Stimulated activated CD4-positive, alpha-beta T cell treated with anti-CD3 and anti-CD28 coated beads, Interleukin-4, amount 100 ng/mL, for 1 hour (primary cell): ENCODE data around the gene FRS2.

Experiments used
- DNase-seq: peaks from one replicate; pipeline ENCODE4 v3.0.0-alpha.2; 2020

The FRS2 gene

DNA sequence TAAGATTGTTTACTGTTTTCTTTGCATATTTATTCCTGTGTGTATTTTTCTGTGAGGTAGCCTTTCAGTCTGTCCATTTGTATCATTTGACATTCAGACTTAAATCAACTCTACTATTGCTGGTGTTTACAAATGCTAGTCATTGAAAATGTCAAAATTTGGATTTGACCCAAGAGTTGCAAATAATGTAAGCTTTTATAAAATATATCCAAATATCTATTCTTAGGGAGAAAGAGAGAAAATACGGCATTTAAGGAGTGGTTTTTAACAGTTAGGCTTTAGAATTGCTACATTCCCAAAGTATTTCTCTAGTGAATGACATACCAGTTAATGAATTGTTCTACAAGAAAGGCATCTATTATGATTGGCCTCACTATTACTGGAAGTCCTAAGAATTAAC lies 37.9 kb downstream of the FRS2 start:
- no peak for DNase-seq

DNA sequence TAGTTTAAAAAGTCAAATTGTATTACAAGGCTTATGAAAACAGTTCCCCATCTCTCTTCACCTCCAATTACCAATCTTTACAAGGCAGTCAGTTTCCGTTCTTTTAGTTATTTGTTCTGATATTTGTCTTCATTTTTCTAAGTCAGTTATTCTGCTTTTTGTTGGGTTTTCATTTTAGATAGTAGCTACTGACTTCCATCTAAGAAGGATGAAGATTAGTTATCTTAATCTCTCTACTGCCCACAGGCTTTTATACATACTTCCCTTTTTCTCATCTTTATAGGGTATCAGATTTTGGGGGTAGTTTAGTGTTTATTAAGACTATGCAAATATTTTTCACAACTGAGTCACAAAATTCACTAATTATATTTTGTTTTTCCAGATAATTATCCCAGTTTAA lies 38.4 kb downstream of the FRS2 start:
- no peak for DNase-seq

DNA sequence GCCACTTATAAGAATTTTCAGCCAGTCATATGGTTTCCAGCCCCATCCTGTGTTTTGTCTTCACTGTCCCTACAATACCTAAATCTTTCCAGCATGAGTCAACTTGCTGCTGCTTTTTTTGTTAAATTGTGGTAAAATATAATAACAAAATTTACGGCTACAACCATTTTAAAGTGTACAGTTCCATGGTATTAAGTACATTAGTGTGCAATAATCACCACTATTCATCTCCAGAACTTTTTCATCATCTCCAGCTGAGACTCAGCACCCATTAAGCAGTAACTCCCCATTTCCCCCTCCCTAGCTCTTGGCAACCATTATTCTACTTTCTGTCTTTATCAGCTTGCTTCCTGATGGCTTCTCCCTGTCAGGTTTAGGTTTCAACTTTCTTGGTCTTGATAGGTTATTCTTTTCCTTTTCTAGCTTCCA lies 39.1 kb downstream of the FRS2 start:
- no peak for DNase-seq

DNA sequence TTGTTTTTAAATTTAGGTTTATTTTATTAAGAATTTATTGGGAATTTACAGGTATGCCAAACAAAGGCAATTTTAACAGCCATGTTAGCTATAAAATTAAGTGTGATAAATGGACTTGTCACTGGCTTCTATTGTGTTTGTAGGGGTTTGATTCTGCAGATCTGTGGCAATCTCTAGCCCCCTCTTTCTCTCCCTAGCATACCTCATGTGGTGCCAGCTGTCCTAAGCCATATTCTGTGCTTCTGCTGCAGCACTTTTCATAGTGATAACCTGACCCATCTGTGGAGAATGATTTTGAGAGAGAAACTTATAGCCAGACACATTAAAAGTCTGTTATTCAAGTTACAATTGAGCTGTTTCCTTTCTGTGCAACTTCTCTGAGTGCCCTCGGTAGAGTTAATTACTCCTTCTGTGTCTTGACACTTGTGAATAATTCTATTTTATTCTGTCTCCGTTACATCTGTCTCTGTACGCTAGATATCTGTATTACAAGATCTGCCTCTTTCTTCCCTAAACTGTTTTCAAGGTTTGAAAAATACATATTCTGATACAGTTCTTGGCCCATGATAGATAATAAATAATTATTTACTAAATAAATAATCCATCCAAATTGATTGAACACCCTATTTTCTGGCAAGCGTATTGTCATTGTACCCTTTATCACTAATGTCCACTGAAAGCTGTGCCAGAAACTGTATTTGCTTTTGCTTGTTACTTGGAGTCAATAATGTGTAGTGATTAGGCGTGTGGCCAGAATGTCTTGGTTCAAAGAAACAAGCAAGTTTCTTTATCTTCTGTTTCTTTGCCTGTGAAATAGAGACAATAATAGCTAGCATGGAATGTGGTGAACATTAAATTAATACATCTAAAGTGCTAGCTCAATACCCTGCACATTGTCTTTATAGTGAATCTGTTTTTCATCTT lies 40.0 kb downstream of the FRS2 start:
- no peak for DNase-seq

DNA sequence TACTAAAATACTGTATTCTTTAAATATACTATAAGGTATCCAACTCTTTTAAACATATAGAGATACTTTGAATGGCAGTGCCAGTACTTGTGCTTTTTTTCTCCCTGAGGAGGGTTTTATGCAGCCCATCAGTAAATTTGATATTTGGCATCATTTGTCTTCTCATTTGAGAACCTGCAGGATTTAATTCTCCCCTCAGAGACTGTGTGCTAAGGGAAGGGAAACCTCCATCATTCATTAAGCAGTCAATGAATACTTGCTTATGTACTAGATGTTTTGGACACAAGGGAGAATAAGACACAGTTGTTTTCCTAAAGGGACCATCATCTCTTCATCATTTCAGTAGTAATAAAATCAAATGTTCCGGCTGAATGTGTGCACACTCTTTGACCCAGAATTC lies 40.8 kb downstream of the FRS2 start:
- no peak for DNase-seq

DNA sequence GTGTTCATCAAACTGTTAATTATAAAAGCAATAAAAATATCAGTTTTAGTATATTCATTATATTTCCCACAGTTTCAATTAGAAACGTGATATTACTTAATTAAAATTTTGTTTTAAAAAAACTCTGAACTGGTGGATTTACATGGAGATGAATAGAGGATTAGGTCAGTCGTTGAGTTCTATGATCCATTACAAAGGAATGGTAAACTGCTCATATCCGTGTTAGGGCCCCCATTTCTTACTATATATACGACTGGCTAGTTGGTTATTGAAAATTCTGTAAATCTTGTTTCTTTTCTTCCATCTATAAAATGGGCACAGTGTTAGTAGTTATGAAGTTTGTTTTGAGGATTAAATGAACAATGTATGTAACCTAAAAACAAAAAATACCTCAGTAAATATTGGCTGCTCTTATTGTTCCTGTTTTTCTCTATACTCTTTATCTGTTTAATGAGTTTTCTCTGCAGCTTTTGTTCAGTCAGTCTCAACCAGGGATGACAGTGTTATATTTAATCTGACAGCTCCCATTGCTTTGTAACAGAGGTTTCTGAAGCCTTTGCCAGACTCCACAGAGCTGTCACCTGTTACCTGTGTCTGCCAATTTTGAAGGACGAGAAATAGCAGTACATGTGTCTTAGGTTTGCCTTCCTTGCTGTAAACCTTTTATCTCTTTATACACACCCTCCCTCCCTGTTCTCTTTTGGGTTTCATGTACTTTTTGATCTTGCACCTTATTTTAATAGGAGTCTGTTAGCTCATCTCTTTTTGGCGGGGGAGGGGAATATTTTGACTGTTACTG lies 41.5 kb downstream of the FRS2 start:
- no peak for DNase-seq

DNA sequence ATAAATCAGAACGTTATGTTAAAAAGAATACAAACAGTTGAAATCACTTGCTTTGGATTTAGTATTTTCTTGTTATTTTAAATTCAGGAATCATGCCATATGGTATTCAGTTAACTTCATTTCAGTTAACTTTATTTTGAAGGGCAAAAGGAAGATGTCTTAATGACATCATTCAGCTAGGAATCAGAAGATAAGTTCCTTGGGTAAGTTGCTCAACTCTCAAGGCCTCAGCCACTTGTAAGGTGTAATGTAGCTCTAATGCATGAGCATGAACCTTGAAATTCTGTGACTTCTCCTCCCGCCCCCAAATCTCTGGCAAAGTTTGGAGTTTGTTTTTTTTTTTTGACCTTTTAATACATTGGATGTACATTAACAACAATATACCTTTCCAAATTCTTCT lies 42.6 kb downstream of the FRS2 start:
- no peak for DNase-seq

DNA sequence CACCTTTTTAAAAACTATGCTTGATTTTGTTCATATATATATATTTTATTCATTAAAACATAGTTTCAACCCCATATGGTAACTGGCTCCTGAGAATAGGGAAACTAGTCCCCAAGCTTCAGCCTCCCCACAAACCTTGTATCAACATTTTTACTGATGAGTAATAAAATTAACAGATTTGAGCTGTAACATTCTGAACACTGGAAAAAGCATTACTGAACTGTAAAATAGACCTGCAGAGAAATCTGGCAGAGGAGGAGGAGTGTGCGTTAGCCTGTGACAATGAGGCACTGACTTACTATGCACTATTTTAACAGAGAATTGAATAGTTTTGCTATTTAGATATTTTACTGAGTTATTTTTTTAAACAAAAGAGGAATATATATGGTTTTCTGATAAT lies 43.1 kb downstream of the FRS2 start:
- DNase-seq, result no peak

DNA sequence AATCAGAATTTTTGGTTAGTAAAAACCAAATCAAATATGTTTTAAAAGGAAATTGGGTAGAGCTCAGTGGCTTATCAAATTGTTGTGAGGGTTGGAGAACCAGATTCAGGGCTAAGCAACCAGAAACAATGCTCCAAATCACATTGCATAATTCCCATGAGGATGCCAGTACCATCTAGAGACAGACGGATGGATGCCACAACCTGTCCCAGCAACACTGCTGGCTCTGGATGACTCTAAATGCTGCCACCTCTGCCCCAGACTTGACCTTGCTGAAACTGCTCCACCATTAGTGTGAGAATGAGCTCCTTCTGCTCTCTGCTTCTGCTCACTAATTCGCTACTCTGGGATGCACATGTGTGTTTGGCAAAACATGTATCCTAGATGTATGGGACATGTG lies 43.9 kb downstream of the FRS2 start:
- no peak for DNase-seq

DNA sequence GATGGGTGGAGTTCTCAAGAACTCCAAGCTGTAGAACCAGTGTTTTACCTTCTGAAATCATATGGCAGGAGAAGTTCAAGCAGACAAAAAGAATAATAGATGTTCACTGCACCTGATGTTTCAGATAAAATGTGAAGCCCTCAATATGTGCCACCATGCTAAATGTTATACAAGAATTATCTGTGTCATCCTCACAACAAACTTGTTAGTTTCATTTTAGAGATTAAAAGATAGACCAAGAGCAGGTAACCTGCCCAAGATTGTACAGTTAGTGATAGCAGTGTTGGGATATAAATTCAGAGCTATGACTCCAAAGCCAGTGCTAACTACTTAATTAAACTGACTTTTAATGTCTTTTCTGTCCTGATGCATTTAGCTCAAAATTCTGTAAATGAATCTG lies 44.7 kb downstream of the FRS2 start:
- no peak for DNase-seq

DNA sequence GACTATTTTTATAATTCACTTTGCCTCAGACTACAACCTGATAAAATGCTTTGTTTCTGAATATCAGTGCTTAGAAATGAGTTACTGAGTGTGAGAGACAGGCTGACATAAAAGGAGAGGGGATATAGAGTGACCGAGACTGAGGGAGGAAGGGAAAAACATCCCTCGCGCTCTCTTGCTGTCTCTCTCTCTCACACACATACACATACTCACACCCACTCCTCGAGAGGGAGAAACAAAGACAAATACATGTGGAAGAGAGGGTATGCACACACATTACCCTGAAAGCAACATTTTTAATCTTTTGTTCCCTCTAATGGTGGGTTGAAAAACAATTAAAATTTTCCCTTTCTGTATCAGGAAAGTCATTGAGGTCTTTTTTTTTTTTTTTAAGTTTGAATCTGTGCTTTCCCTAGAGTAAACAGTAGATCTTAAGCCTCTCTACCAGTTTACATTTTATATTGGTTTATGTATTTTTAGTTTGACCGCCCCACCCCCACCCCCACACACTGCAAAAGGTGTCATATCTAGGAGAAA lies 45.3 kb downstream of the FRS2 start:
- no peak for DNase-seq

DNA sequence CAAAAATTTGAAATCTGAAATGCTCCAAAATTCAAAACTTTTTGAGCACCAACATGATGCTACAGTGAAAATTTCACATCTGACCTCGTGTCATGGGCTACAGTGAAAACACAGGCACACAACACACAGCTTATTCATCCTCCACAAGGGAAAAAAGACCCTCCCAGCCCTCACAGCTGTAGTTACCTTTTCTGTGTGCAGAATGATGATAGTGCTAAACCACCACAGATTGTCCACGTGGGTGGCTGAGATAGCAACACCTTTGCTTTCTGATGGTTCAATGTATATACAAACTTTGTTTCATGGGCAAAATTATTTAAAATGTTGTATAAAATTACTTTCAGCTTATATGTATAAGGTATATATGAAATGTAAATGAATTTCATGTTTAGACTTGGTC lies 46.8 kb downstream of the FRS2 start:
- no peak for DNase-seq

DNA sequence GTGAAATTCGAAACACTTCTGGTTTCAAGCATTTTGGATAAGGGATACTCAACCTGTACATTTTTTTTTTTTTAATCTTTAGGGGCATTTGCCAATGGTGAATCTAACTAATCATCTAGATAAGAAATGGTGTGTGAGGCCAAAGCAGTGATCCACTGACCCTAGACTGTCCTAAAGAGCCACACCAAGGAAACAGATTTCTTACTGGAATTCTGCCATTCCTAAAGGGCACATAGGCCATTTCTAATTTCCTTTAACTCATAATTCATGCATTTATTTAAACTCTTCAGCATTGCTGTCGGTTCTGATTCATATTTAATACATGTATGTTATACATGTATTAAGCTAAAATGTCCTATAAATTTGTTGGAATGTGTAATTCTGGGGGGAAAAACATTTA lies 47.2 kb downstream of the FRS2 start:
- DNase-seq, result no peak

DNA sequence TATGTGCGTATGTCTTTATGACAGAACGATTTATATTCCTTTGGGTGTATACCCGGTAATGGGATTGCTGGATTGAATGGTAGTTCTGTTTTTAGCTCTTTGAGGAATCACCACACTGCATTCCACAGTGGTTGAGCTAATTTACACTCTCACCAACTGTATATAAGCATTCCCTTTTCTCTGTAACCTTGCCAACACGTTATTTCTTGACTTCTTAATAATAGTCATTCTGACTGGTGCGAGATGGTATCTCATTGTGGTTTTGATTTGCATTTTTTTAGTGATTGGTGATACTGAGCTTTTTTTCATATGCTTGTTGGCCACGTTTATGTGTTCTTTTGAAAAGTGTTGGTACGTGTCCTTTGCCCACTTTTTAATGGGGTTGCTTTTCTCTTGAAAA lies 49.7 kb downstream of the FRS2 start:
- no peak for DNase-seq

DNA sequence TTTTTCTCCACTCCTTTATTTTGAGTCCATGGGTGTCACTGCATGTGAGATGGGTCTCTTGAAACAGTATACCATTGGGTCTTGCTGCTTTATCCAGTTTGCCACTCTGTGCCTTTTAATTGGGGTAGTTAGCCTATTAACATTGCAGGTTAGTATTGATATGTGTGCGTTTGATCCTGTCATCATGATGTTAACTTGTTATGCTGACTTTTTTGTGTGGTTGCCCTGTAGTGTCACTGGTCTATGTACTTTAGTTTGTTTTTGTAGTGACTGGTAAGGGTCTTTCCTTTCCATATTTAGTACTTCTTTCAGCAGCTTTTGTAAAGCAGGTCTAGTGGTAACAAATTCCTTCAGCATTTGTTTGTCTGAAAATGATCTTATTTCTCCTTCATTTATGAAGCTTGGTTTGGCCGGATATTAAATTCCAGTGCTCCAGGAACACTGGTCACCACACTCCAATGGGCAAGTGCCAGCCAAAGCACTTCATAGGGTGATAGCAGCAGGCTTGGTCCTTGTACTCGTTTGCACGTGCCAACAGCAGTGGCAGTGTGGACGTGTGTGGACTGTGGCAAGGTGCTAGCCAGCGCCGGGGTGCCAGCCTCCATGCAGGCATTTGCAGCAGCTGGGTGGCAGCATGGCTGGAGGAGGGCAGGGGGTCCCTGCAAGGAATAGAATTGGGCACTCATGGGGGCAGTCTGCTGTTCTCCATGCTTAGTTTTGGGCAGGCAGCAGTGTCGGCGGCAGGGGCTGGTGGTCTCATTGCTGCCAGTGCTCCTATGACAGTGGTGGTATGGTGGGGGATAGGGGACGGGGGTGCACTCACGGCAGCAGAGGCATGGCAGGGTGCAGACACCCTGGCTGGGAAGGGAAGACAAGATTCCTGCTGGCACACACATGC lies 53.5 kb downstream of the FRS2 start:
- no peak for DNase-seq

DNA sequence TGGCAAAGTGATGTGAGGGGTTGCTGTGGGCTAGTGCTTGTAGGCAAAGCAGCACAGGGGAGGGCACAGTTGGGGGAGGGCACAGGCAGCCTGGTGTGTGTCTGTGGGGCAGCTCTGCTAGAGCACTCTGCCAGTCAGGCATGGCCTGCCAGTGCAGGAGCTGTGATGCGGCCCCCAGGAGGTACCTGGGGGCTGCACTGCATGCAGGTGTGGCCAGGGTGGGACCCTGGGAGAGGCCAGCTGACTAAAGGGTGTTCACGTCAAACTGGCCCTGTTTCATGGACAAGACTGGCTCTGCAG lies 54.1 kb downstream of the FRS2 start:
- no peak for DNase-seq

DNA sequence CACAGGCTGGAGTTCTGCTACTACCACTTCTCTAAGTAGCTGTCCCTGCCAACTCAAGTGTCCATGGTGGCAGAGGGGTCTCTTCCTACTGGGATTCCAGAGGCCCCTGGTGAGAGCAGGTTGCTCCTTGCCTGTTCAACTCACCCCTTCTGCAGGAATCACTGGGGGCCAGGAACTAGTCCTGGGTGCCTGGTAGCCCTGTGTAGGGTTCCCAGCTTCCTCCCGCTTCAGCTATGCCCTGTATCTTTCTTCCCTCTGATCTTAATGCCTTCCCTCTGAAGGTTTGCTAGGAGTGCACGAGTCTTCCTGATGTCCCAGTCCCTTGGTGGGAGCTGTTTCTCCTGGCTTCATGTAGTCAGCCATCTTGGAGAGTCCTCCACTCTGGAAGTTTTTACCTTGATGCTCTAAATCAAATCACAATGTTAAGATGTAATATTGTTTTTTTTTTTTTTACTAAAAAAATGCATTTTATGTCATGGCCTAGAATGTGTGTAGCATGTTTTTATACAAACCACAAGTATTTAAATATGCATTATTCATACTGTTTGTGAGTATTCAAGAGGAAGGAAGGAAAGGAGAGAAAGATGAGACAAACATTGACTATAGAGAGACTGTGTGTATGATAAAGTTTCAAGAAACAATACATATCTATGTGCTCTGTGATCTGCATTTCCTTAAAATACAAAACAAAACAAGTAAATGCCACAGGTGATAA lies 54.7 kb downstream of the FRS2 start:
- no peak for DNase-seq

DNA sequence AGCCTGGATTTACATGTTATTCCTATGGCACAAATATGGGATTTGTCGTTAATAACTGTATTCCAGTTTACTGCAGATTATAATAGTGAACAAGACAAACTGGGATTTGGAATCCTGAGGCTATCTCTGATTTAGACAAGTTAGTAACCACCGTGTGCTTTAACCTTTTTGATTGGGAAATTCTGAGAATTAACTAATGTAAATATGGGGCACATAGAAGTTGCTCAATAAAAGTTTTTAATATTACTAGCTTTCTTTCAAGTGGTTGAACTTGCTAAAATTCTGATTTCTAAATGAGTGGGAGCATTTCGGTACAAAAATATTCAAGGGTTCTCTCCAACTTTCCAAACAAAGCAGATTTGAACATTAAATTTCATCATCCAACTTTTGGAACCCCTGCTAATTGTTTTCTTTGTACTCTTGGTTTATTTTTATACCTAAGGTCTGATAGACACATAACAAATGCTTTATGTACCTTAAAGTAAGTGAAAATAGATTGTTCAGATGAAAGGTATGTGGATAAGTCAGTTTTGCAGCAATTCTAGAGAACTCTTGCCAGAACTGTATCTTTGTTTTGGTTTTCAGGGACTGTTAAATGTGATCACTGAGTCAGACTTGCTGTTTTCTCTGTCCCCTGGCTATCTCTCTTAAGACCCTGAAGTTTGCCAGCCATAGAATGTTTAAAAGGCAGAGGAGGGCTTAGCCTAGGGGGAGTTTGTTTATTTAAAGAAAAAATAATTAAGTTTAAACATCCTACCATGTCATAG lies 57.5 kb downstream of the FRS2 start:
- no peak for DNase-seq

DNA sequence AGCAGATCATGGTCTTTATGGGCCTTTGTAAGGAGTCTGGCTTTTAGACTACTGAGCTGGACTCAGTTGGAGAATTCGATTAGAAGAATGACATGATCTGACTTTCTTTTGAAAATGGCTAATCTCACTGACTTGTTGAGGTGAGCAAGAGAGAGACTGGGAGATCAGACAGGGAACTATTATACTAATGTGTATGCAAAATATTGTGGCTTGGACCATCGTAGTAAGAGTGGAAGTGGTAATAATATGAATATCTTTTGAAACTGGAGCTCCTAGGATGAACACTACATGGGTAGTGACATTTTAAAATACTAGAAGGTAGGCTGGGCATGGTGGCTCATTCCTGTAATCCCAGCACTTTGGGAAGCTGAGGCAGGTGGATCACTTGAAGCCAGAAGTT lies 58.8 kb downstream of the FRS2 start:
- no peak for DNase-seq

DNA sequence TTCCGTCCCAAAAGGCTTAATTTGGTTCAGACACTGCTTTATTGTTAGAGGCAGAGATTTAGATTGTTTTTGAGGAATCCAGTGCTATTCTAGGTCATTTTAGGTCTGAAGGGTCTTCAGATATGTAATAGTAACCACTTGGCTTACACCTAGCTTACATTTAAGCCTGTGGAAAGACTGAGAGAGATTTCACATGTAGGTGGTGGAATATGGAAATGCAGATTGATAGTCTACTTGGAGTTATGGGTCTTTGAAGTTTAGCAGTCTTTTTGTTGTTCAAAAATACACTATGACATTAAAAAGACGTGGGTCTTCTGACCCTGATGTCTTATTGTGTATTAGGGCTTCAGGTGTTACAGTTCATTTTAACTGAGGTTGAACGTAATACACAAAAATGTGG lies 63.7 kb downstream of the FRS2 start:
- DNase-seq, result no peak

DNA sequence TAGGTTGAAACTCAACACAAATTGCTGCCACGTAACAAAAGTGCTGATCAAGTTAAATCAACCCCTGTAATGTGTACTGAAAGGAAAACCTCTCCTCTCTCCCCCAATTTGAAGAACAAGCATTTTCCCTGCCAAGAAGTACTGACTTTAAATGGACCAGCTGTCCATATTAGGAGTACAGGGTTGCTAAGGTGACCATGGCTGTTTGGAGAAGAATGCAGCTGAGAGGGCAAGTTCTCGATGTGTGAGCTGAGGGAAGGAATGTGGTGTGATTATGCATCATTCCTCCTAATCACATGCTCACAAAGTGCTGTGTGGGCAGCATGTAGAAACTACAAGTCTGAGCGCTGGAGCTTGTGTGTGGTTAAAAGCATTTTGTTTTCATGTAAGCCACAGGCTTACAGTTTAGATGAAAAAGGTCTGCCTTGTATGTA lies 64.2 kb downstream of the FRS2 start:
- DNase-seq, result no peak

DNA sequence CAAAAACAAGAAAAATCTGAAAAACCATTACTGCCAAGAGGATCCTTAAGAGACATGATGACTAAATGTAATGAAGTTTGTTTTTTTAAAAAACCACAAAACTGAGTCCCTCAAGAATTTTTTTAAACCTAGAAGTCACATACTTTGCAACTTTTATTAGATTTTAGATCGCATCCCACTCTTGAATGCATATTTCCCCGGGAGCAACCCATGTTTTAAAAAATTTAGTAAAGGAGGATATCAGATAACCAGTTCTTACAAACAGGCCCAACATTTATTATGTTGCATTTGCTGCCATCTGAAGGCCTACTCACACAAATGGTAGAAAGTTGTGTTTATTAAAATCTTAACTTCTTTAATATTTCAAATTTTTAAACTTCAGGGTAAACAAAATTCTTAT lies 70.8 kb downstream of the FRS2 start:
- no peak for DNase-seq
